Activated T-cell treated with anti-CD3 and anti-CD28 coated beads, Interleukin-2, amount 50 U/mL, for 48 hours (primary cell): ENCODE measurements around the gene OXSR1.
"Not testable (repeated sequence)": the region's sequence is repeated elsewhere in the genome, so short reads cannot be mapped to it uniquely, and the experiment has no call there.

Source experiments
- DNase-seq, 2 experiments: peaks; one replicate each; pipeline ENCODE4 v3.0.0-alpha.2; 2020

Gene OXSR1

GRCh38 chr3:38276081-38276916 lies 111.0 kb downstream of the OXSR1 start:
- DNase-seq: no peak

DNA sequence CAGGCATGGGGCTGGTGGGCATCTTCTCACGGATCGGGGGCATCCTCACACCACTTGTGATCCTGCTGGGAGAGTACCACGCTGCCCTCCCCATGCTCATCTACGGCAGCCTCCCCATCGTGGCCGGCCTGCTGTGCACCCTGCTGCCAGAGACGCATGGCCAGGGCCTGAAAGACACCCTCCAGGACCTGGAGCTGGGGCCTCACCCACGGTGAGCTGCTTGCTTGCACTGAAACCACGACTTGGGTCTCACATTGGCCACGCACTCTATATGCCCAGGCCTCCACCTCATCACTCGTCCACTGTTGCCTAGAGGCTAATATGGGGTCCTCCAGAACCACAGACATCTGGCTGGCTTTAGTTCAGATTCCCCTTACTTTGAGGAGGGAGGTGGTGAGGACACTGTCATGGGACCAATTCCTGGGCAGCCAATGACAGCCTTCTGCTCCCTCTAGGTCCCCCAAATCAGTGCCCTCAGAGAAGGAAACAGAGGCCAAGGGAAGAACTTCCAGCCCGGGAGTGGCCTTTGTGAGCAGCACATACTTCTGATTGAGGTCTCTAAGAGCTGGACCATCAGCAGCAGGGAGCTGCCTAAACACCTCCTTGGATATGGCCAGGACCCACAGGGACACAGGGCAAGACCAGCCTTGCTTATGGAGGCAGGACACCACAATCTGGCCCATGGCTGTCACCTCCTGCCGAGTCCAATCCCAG lies 111.7 kb downstream of the OXSR1 start:
- DNase-seq: no peak

DNA sequence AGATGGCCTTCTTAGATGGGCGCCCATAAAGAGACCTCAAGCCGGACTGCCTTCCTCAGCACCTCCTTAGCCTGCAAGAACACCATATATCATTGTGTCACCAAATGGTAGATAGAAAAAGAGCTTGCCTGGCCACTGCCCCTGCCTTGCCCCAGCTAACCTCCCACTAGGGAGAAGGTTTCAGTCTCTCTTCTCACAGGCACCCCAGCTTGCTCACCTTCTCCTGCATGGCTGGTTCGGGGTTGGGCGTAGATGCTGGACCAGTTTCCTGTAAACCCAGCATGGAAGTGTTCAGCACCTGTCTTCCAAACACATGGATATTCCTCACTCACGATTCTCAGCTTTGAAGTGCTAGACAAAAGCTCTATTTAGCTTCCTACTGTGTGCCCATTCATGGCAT lies 113.5 kb downstream of the OXSR1 start:
- DNase-seq: no peak

DNA sequence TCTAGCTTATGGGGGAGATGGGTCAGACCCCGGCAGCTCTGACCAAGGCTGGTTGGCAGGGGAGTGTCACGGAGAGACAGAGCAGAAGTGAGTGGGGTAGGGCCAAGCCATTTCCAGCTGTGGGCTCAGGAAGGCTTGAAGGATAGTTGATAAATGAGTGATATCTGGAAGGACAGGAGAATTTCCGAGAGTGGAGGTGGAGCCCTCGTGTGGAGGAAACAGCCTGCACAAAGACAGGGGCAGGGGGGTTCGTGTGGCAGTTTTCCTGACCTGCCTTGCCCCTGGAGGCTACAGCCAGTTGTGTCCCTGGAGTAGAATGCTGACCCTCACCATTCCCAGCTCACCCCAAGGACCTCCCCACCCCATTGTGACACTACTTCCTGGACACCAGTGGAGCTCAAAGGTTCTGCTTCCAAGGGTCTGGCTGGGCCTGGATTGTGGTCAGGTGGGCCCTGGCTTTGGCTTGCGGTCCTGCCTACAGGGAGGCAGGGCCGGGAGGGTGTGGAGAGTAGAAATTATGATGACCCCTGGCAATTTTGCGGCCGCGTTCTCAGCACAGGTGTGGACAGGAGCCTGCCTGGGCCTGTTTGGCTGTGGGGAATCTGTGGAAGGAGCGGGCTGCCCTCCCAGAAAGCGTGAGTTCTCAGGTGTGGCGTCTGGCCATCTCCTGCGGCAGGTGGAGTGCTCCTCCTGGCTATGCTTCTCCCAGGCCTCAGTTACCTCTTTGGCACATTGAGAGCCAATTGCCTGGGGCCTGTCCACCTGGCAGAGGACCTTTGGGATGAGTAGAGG lies 116.8 kb downstream of the OXSR1 start, which contains the start of gene SLC22A14:
Gene SLC22A14, plus strand, starts transcription at position 400 of the 792 bp plus-strand sequence. CDS start 23,733 bp downstream, outside the sequence.
- no peak for DNase-seq

GRCh38 chr3:38283810-38284755 lies 118.7 kb downstream of the OXSR1 start:
- DNase-seq: no peak

GRCh38 chr3:38284756-38285150 lies 119.4 kb downstream of the OXSR1 start:
- no peak for DNase-seq

DNA sequence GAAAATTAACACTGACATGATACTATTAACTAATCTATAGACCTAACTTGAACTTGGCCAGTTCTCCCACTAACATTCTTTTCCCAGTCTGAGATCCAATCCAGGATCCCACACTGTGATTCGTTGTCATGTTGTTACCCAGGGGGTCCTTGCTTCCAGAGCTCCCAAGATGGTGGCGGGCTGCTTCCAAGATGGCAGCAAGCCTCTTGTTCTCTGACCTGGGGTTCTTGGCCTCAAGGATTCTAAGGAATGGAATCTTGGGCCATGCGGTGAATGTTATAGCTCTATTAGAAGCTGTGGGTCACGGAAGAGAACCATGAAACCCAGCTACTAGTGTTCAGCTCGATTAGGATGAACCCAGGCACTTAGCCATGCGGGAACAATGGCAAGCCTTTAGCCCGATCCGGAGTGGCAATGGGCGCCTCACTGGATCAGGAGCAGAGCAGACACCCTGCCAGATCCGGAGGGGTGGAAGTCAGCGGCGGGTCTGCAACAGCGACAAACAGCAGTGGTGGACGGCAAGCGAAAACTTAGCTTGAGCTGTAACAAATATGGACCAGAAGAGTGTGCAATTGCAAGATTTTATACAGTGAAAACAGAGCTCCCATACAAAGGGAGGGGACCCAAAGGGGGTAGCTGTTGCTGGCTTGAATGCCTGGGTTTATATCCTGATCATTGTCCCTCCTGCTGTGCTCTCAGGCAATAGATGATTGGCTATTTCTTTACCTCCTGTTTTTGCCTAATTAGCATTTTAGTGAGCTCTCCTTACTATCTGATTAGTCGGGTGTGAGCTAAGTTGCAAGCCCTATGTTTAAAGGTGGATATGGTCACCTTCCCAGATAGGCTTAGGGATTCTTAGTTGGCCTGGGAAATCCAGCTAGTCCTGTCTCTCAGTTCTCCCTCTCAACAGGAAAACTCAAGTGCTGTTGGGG lies 124.2 kb downstream of the OXSR1 start:
- not testable (repeated sequence) for DNase-seq

DNA sequence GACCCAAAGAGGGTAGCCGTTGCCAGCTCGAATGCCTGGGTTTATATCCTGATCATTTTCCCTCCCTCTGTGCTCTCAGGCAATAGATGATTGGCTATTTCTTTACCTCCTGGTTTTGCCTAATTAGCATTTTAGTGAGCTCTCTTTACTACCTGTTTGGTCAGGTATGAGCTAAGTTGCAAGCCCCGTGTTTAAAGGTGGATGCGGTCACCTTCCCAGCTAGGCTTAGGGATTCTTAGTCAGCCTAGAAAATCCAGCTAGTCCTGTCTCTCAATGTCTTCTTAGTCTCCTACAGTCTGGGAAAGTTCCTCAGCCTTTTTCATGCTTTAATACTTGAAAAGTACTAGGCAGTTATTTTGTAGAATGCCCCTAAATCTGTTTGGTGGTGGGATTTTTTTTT lies 131.7 kb downstream of the OXSR1 start:
- not testable (repeated sequence) for DNase-seq

- no peak for DNase-seq
These were observed 132.2 kb downstream of the OXSR1 start for GRCh38 chr3:38297537-38297936.

GRCh38 chr3:38297947-38298711 lies 132.8 kb downstream of the OXSR1 start:
- no peak for DNase-seq
